HT-29 (cell line): Measurements from ENCODE around the gene ARFGAP1. TPM values are rescaled to one million over a fixed set of nuclear protein-coding genes. Genes with fewer than 3 reads are reported as not detected.
A peak's percentile ranks its signal among the peaks of the same experiment; 100 is the strongest.
"Not testable (repeated sequence)": the region's sequence is repeated elsewhere in the genome, so short reads cannot be mapped to it uniquely, and the experiment has no call there.

Experiments
- DNase-seq: peaks from one replicate; pipeline ENCODE4 v3.0.0-alpha.2; 2015; ENCODE audit warnings: low spot score
- small RNA-seq: library from RNA; depleted of rRNA; stranded (forward); fragments of <200 nt; gene quantifications from one replicate; pipeline ENCODE3, GENCODE V24; 2014
- total RNA-seq: library from RNA; depleted of rRNA; stranded (reverse); fragments of >200 nt; shearing (Covaris generic); gene quantifications from 2 replicates; pipeline ENCODE4 v1.2.3, GENCODE V29; 2014; rRNA removed

The ARFGAP1 gene
- total RNA-seq, 1 experiment from 2014 or later = 150 TPM

- peak; percentile 39 for DNase-seq
Measured at GRCh38 chr20:63330940-63331339, 58.3 kb downstream of the ARFGAP1 start.

GRCh38 chr20:63331741-63332400 is 59.3 kb downstream of the ARFGAP1 start:
- DNase-seq = no peak

DNA sequence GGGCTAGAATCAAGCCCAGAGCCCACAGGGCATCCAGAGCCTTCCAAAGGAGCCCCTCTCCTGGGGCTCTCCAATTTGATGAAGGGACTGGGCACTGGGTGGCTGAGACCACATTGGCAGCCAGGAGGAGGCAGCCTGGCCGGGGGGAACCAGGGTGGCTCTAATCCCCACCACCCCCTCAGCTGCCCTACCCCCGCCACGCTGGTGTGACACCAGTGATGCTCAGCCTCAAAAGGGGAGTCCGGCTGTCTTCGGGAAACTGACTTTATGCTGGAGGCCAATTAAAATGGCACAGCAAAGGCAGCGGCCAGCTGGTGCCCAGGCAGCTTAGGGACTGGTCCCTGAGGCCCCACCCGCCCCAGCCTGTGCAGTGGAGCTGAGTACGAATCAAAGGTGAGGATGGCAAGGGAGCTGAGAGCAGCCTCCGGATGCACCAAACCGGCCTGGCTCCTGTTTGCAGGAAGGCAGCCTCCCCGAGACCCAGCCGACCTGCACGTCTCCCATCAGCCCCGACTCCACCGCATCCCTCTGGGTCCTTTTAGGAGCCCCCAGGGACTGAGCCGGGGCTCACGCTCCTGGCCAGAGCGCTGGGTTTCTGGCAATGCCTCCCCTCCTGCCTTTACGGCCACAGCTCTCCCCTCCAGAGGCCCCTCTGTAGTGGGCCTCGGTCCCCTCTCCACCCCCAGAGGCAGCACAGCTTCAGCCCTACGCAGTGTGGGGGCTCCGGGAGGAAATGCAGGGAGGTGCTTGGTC is 60.1 kb downstream of the ARFGAP1 start:
- no peak for DNase-seq

DNA sequence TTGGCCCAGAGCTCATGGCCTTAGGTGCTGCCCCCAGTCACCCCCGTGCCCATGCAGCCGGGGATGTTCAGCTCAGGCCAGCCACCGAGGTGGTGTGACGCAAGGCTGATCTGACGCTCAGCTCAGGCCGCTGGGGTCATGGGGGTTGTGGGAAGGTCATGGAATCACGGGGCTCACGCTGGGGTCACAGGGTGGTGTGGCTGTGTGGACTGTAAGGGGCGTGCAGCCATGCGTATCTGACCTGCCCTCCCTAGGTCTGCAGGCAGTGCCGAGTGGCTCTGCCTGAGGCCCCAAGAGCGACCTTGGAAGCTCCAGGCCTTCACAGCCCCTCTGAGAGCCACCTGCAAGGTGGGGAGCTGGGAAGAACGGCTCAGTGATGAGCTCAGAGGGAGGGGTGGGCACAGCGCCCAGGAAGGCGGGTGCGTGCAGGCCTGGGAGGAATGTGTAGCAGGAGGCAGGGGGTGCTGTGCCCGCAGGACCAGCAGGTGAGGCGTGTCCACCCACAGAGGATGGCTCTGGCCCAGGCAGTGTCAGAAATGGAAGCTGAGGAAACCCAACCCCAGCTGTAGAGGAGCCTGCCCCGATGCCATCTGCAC is 60.7 kb downstream of the ARFGAP1 start:
- DNase-seq = no peak

GRCh38 chr20:63334356-63334755 is 61.7 kb downstream of the ARFGAP1 start:
- no peak for DNase-seq

DNA sequence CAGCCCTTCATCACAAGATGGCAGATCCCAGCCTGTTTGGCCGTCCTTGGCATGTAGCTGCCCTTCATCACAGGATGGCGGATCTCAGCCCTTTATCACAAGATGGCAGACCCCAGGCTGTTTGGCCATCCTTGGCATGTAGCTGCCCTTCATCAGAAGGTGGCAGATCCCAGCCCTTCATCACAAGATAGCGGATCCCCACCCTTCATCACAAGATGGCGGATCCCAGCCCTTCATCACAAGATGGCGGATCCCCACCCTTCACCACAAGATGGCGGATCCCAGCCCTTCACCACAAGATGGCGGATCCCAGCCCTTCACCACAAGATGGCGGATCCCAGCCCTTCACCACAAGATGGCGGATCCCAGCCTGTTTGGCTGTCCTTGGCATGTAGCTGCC is 62.4 kb downstream of the ARFGAP1 start:
- not testable (repeated sequence) for DNase-seq

GRCh38 chr20:63335711-63336110 is 63.1 kb downstream of the ARFGAP1 start:
- no peak for DNase-seq

DNA sequence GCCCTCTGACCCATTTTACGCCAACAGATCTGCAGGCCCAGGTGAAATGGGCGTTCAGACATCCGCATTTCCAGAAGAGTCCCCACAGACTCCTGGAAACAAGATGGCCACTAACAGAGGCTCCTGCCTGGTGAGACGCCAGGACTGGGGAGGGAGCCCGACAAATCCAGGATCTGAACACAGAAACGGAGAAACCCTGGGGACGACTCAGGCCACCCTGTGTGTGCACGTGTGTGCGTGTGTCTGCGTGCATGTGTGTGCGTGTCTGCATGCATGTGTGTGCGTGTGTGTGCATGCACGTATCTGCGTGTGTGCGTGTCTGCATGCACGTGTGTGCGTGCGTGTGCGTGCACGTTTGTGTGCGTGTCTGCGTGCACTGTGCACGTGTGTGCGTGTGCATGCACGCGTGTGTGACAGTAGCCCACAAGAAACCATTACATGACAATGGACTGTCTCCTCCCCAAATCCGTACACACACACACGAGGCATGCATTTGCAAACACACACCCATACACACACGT is 63.7 kb downstream of the ARFGAP1 start:
- DNase-seq = no peak

DNA sequence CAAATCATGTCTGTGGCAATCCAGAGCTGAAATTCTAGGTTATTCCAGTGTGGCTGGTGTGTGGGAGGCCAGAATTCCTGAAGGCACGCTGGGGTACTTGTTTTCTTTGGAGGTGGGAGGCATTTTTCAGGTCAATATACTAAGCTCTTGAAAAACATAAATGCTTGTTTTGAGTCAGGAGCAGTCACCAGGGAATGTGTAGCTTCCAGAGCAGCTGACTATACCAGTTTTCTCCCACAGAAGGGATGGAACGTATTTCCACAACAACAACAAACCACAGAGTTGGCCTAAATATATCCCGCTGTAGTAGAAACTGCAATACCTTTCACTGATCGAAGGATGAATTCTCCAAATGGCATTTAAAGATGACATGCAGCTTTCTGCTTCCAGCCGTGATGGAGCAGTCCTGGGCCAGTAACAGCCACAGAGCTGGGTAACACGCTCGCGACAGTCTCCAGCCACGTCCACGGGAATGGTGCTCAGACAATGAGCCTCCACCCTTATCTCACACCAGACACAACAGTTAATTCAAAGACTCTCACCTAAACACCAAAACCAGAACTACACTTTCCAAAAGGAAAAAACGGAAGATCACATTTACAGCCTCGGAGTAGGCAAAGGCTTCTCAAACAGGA is 65.3 kb downstream of the ARFGAP1 start:
- DNase-seq = no peak

Small RNAs within 50 kb of the gene (small RNA-seq; reads per million reads assigned to genes)
- gene MIR3196 = not detected
- gene MIR4326 = not detected
- gene RNU6-994P = not detected

Other genes starting within 250 kb of the ARFGAP1 start
- gene YTHDF1, start 56.7 kb upstream of the ARFGAP1 start, total RNA-seq = 47.2 and 53.6 TPM in 2 replicates
- 1.3 and 2.7 TPM in 2 replicates for gene BIRC7, start 36.9 kb upstream of the ARFGAP1 start, total RNA-seq
- not detected in 2 replicates for gene NKAIN4, start 18.4 kb upstream of the ARFGAP1 start, total RNA-seq
- gene COL20A1, start 20.4 kb downstream of the ARFGAP1 start, total RNA-seq = 0.08 and 0.33 TPM in 2 replicates
- gene CHRNA4, start 88.5 kb downstream of the ARFGAP1 start, total RNA-seq = not detected in 2 replicates
- 0.08 and 0.13 TPM in 2 replicates for gene KCNQ2, start 199.8 kb downstream of the ARFGAP1 start, total RNA-seq
- gene EEF1A2, start 226.3 kb downstream of the ARFGAP1 start, total RNA-seq = 29.8 and 38.0 TPM in 2 replicates
- 384 and 468 TPM in 2 replicates for gene PPDPF, start 248.0 kb downstream of the ARFGAP1 start, total RNA-seq